ENCODE measurements around the gene PPP2R3A. TPM values are rescaled to one million over a fixed set of nuclear protein-coding genes. Genes with fewer than 3 reads are reported as not detected.

The PPP2R3A gene
- total and polyA plus RNA-seq, 2 donors from 2014 or later, result 16.6 to 71.9 TPM

DNA sequence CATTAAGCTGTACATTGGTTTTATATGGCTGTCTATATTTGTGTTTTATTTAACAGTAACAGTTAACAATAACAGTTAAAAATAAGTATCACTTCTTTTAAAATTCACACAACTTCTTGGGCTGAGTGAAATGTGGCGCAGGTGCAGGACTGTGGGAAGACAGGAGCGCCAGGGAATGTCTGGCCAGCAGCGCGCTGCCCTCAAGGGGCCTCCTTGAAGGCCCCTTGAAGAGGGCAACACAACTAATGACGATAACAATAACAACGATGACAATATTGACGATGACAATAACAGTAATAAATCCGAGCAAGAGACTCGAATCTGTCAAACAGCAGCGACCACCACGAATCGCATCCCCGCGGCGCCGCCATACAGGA, 411 bp upstream of the PPP2R3A start:
- DNase-seq, result no peak
- TF ChIP-seq, protein P1, sequence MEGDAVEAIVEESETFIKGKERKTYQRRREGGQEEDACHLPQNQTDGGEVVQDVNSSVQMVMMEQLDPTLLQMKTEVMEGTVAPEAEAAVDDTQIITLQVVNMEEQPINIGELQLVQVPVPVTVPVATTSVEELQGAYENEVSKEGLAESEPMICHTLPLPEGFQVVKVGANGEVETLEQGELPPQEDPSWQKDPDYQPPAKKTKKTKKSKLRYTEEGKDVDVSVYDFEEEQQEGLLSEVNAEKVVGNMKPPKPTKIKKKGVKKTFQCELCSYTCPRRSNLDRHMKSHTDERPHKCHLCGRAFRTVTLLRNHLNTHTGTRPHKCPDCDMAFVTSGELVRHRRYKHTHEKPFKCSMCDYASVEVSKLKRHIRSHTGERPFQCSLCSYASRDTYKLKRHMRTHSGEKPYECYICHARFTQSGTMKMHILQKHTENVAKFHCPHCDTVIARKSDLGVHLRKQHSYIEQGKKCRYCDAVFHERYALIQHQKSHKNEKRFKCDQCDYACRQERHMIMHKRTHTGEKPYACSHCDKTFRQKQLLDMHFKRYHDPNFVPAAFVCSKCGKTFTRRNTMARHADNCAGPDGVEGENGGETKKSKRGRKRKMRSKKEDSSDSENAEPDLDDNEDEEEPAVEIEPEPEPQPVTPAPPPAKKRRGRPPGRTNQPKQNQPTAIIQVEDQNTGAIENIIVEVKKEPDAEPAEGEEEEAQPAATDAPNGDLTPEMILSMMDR (IDR thresholded peaks at IDR 0.05; ENCODE audit: borderline replicate concordance, extremely low read depth, insufficient read depth), result no peak
- FAIRE-seq, result no peak
- H3K27ac ChIP-seq (ENCODE audit: low read depth in 2 of 2, low read length in 2 of 2), result peak overlapping the region in 1 of 2 donors; percentile 67
- H3K4me3 ChIP-seq (ENCODE audit: low read length in 3 of 3), result peak overlapping the region; percentile 52 to 70 (median 60)
- peaks cover 0 to 18% (median 5%) of the 10 kb centered on the region in 3 donors for H3K4me1 ChIP-seq (ENCODE audit: control insufficient read depth in 2 of 3, insufficient read depth in 2 of 3, low read depth in 1 of 3, low read length in 3 of 3)
- H3K9me3 ChIP-seq (ENCODE audit: control insufficient read depth in 2 of 3, insufficient read depth in 1 of 3, low read length in 3 of 3), result peaks cover 0 to 2% (median 0%) of the 10 kb centered on the region in 3 donors
- intact Hi-C loops (cut with DNase I), result no loop called here
- H3K27me3 ChIP-seq (ENCODE audit: control insufficient read depth, insufficient read depth, low read length), result no peaks in the 10 kb centered on the region
- H3K9ac ChIP-seq (ENCODE audit: low read length in 3 of 3), result peak overlapping the region in 2 of 3 donors; percentile 3 to 49
- no peaks in the 10 kb centered on the region for H3K36me3 ChIP-seq (ENCODE audit: control insufficient read depth in 2 of 3, insufficient read depth in 3 of 3, low read length in 3 of 3)

DNA sequence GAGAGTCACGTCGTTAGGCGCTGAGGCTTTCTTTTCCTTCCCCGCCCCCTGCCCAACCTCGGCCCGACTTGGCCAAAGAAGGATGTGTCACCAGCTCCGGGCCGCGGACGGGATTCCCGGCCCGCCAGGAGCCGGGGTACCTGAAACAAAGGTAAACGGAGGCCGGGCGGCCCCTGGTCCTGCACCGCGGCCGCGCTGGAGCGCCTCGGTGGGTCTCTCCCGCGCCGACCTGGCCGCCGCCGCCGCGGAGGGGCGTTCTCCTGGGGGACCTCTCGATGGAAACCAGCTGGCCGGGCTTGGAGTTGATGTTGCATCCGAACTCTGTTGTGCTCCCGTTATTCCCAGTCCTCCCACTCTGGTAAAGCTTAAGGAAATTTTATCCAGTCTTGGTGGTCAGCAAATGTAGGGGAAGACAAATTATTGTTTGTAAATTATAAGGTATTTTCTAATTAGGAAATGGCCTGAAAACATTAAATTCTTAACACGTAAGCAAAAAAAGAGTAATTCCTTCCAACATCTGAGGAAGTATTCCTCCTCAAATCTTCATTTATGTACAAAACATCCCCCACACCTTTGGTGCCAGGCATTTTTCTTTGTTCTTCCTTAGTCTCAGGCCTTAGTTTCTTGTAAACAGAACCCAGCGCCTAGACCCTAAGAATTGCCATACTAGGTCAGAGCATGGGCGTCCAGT, 888 bp downstream of the PPP2R3A start:
- Histone ChIP-seq H3K9ac (ENCODE audit: low read length in 3 of 3) (peak overlapping the region; percentile 38 to 97 (median 64)), H3K9me3 (ENCODE audit: control insufficient read depth in 2 of 3, insufficient read depth in 1 of 3, low read length in 3 of 3) (no peaks in the 10 kb centered on the region), H3K4me1 (ENCODE audit: control insufficient read depth in 2 of 3, insufficient read depth in 2 of 3, low read depth in 1 of 3, low read length in 3 of 3) (peaks cover 0 to 25% (median 5%) of the 10 kb centered on the region in 3 donors), H3K27me3 (ENCODE audit: control insufficient read depth, insufficient read depth, low read length) (no peaks in the 10 kb centered on the region), H3K27ac (ENCODE audit: low read depth in 2 of 2, low read length in 2 of 2) (peak overlapping the region; percentile 80 to 94), H3K36me3 (ENCODE audit: control insufficient read depth in 2 of 3, insufficient read depth in 3 of 3, low read length in 3 of 3) (no peaks in the 10 kb centered on the region), H3K4me3 (ENCODE audit: low read length in 3 of 3) (peak overlapping the region; percentile 61 to 83 (median 81))
- intact Hi-C loops (cut with DNase I), result no loop called here
- FAIRE-seq (no peak), DNase-seq (peak in 4 of 5 donors; percentile 38 to 88 (median 78))
- TF ChIP-seq, protein P1 (IDR thresholded peaks at IDR 0.05; ENCODE audit: borderline replicate concordance, extremely low read depth, insufficient read depth), result no peak

DNA sequence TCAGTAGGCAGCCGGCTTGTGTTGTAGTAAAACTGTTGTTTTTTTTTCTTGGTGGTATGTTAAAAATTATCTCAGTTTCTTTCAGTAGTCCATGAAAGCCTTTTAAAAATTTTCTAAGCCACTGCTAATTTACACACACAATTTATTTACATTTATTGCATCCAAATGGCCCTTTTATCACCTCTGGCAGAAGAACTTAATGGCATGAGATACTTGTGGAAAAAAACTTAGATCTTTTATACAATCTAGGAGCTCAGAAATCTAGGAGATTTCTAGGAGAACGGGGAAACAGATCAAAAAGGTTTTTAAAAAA, 1.4 kb downstream of the PPP2R3A start:
- intact Hi-C loops (cut with DNase I), result no loop called here
- Histone ChIP-seq H3K9me3 (ENCODE audit: control insufficient read depth in 2 of 3, insufficient read depth in 1 of 3, low read length in 3 of 3) (no peaks in the 10 kb centered on the region), H3K27ac (ENCODE audit: low read depth in 2 of 2, low read length in 2 of 2) (peak overlapping the region; percentile 80 to 94), H3K9ac (ENCODE audit: low read length in 3 of 3) (peak overlapping the region; percentile 38 to 97 (median 64)), H3K4me1 (ENCODE audit: control insufficient read depth in 2 of 3, insufficient read depth in 2 of 3, low read depth in 1 of 3, low read length in 3 of 3) (peaks cover 0 to 25% (median 5%) of the 10 kb centered on the region in 3 donors), H3K4me3 (ENCODE audit: low read length in 3 of 3) (peak overlapping the region; percentile 61 to 83 (median 81)), H3K36me3 (ENCODE audit: control insufficient read depth in 2 of 3, insufficient read depth in 3 of 3, low read length in 3 of 3) (no peaks in the 10 kb centered on the region), H3K27me3 (ENCODE audit: control insufficient read depth, insufficient read depth, low read length) (no peaks in the 10 kb centered on the region)
- TF ChIP-seq, protein P1 (IDR thresholded peaks at IDR 0.05; ENCODE audit: borderline replicate concordance, extremely low read depth, insufficient read depth), result no peak
- DNase-seq (no peak), FAIRE-seq (no peak)

All from kidney (tissue), 14 donors.